ENCODE data around the gene ITIH4.

DNA sequence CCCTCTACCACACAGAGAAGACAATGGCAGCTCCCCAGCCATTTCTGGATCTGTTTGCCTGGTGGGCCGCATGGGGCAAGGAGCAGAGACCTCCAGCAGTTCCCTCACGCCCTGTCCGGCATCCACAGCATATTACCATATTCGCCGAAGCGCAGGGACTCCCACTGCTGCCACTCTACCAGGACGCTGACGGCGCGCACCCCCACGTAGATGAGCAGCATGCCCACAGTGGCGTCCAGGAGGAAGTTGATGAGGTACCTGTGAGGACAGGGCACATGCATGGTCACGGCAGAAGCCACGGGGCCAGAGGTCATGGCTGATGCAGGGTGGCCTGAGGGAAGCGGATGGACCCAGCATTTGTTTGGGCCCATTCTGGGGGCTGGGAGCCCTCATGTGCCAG is 19.2 kb upstream of the ITIH4 start:
- TF ChIP-seq, protein P1, sequence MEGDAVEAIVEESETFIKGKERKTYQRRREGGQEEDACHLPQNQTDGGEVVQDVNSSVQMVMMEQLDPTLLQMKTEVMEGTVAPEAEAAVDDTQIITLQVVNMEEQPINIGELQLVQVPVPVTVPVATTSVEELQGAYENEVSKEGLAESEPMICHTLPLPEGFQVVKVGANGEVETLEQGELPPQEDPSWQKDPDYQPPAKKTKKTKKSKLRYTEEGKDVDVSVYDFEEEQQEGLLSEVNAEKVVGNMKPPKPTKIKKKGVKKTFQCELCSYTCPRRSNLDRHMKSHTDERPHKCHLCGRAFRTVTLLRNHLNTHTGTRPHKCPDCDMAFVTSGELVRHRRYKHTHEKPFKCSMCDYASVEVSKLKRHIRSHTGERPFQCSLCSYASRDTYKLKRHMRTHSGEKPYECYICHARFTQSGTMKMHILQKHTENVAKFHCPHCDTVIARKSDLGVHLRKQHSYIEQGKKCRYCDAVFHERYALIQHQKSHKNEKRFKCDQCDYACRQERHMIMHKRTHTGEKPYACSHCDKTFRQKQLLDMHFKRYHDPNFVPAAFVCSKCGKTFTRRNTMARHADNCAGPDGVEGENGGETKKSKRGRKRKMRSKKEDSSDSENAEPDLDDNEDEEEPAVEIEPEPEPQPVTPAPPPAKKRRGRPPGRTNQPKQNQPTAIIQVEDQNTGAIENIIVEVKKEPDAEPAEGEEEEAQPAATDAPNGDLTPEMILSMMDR (IDR thresholded peaks at IDR 0.05) = no peak
- TF ChIP-seq POLR2AphosphoS5 (IDR thresholded peaks at IDR 0.05) (no peak), POLR2A (IDR thresholded peaks at IDR 0.05; ENCODE audit: low read depth) (no peak)

Data from esophagus muscularis mucosa (tissue), 3 donors.